HUES6 (cell line): ENCODE measurements around the gene KIF6.

Source experiments
- H3K27ac ChIP-seq: 2 replicates; pipeline ENCODE4 v1.7.0; 2013; ENCODE audit warnings: low read depth, mild to moderate bottlenecking, low read length, inconsistent platforms
- H3K27me3 ChIP-seq: 2 replicates; pipeline ENCODE4 v1.6.1; 2013; ENCODE audit warnings: low read length; ENCODE audit not compliant: control insufficient read depth, insufficient read depth
- H3K36me3 ChIP-seq: 2 replicates; pipeline ENCODE4 v1.6.1; 2013; ENCODE audit warnings: low read length; ENCODE audit not compliant: control insufficient read depth, insufficient read depth
- H3K4me1 ChIP-seq: 2 replicates; pipeline ENCODE4 v1.6.1; 2013; ENCODE audit warnings: low read length; ENCODE audit not compliant: control insufficient read depth, insufficient read depth
- H3K4me3 ChIP-seq: 2 replicates; pipeline ENCODE4 v1.5.1; 2013; ENCODE audit warnings: low read depth, low read length
- H3K9ac ChIP-seq: one replicate; pipeline ENCODE4 v1.6.1; 2013; ENCODE audit warnings: mild to moderate bottlenecking, low read length
- H3K9me3 ChIP-seq: 2 replicates; pipeline ENCODE4 v1.6.1; 2013; ENCODE audit warnings: low read depth, low read length; ENCODE audit not compliant: control insufficient read depth, insufficient read depth

The KIF6 gene

DNA sequence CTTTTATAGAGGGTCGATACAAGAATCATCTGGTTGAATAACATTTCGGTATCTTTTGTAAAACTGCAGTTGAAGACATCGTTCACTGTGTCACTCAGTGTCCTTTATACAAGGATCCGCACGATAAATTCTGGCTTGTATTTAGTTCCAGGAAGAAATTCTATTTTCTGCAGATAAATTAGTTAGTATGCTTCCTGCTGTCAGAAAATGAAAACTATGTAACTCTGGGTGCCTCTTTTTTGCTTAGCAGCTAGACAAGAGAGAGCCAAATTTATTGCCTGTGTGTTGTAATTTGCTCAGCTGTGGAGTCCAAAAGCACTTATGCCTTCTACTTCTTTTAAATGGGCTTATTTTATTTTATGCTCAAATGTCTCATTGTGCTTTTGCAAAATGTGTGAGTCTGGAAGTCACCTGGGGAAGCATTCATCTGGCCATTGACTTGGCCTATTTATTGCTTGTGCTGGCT is 346.2 kb downstream of the KIF6 start:
- Histone ChIP-seq H3K4me1 (no peaks in the 10 kb centered on the region; the same call in 1 of the 2 replicates), H3K36me3 (no peaks in the 10 kb centered on the region), H3K4me3 (no peak overlapping the region)

DNA sequence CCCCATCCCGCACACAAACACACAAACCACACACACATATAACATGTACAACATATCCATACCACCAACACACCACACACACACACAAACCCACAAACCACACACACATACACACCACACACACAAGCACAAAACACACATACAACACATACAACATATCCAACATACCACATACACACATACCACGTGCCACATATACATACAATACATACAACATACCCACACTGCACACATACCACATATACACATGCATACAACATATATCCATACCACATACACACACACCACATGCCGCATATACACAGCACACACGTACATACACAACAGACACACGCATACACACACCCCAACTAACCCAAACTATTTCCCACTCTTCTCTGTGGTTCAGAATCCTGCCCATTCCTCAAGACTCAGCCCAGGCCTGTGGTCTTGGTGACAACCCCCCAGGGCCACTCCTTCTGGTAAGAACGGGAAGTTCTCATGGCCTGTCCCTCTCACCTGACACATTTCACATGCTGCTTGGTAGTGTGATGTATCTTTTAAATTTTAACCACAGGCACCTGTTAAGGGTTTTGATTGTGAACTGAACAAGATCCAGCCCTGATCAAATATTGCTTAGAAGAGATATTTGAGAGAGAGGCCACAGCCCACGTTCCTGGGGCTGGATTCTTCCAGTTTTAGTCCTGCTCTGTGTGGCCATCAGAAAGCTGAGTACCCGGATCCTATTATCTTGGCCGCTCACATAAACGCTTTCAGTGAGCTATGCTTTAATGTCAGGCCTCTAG is 346.8 kb downstream of the KIF6 start:
- Histone ChIP-seq H3K36me3 (no peaks in the 10 kb centered on the region), H3K4me3 (no peak overlapping the region), H3K27me3 (no peaks in the 10 kb centered on the region), H3K9ac (no peak overlapping the region), H3K9me3 (no peaks in the 10 kb centered on the region), H3K4me1 (no peaks in the 10 kb centered on the region; the same call in 1 of the 2 replicates), H3K27ac (no peak overlapping the region)

More for the DNA sequence above, 346.2 kb downstream of the KIF6 start:
- Histone ChIP-seq H3K9me3 (no peaks in the 10 kb centered on the region), H3K9ac (no peak overlapping the region), H3K27me3 (no peaks in the 10 kb centered on the region), H3K27ac (no peak overlapping the region)

DNA sequence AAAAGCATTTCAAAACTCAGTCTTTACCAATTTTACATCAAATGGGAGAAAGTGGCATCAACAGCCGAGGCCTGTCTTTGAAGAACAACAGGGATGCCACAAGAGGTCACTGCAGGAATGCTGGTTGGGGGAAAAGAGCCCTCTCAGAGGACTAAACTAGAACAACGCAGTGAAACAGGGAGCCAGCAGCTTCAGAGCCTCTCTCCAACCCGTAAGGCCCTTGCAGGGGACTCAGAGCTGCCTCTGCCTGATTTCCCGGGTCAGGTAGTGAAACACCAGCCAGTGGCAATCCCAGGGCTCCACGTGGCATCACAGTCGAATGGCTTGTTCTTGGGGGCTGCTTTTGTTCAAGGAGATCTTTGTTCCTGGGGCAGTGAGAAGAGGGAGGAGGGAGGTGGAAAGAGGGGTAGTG is 347.7 kb downstream of the KIF6 start:
- Histone ChIP-seq H3K4me3 (no peak overlapping the region), H3K9me3 (no peaks in the 10 kb centered on the region), H3K27me3 (no peaks in the 10 kb centered on the region), H3K9ac (no peak overlapping the region), H3K4me1 (no peaks in the 10 kb centered on the region; the same call in 1 of the 2 replicates), H3K27ac (no peak overlapping the region), H3K36me3 (no peaks in the 10 kb centered on the region)

DNA sequence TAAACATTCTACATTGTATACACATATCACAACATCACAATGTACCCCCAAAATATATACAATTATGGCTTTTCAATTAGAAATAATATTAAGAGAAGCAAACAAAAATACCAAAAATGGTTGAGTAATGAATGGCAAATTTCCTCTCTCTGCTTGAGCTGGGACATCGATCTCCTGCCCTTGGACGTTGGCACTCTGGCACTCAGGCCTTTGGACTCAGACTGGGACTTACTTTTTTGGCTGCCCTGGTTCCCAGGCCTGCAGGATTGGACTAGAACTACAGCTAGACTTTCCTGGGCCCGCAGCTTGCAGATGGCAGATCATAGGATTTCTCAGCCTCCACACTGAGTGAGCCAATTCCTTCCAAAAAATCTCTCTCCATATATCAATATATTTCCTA is 349.8 kb downstream of the KIF6 start:
- no peak overlapping the region for H3K27ac ChIP-seq
- peaks cover 7% of the 10 kb centered on the region for H3K9me3 ChIP-seq
- H3K9ac ChIP-seq = no peak overlapping the region
- H3K4me1 ChIP-seq = no peaks in the 10 kb centered on the region; the same call in none of the 2 replicates
- H3K36me3 ChIP-seq = no peaks in the 10 kb centered on the region
- H3K27me3 ChIP-seq = no peaks in the 10 kb centered on the region
- H3K4me3 ChIP-seq = no peak overlapping the region

DNA sequence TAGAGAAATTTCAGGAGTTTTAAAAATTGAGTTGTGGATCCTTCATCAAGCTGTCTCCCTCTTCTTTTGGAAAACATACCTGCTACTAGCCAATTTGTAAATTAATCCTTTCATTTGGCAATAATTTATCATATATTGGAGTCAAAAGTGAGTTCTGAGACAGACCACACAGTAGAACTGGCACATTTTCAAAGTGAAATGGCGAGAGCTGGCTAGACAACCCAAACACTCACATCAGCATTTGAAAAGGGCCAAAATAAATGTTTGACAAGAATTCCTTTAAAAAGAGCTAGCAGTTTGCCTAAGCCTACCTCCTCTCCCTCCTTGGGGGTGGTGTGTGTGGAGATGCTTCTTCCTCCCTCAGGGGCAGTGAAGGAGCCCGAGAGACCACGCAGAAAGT is 354.8 kb downstream of the KIF6 start:
- Histone ChIP-seq H3K9me3 (peaks cover 9% of the 10 kb centered on the region), H3K4me1 (no peaks in the 10 kb centered on the region; the same call in 1 of the 2 replicates), H3K9ac (no peak overlapping the region), H3K27ac (no peak overlapping the region), H3K27me3 (no peaks in the 10 kb centered on the region), H3K4me3 (no peak overlapping the region), H3K36me3 (no peaks in the 10 kb centered on the region)

DNA sequence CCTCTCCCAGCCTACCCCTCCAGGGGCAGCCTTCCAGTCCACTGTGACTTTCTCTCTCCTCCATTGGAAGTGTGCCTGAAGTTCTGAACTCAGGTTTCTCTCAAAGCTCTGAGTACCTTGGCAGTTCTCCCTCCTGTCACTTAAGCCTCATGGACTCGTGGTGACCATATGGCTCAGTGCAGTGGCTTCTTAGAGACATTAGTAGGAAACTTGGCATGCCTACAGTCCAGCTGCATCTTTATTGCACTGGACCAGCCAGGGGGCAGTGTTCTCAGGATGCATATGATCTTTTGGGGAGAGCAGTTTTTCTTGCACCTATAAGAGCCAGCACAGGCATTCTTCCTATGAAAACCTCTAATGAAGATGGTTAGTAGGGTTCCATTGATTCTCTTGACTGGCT is 355.2 kb downstream of the KIF6 start:
- Histone ChIP-seq H3K27ac (no peak overlapping the region), H3K9ac (no peak overlapping the region), H3K4me3 (no peak overlapping the region), H3K4me1 (no peaks in the 10 kb centered on the region; the same call in 1 of the 2 replicates), H3K9me3 (peaks cover 9% of the 10 kb centered on the region), H3K27me3 (no peaks in the 10 kb centered on the region), H3K36me3 (no peaks in the 10 kb centered on the region)

- Histone ChIP-seq H3K9me3 (peaks cover 9% of the 10 kb centered on the region), H3K4me3 (no peak overlapping the region), H3K9ac (no peak overlapping the region), H3K4me1 (no peaks in the 10 kb centered on the region; the same call in 1 of the 2 replicates), H3K36me3 (no peaks in the 10 kb centered on the region), H3K27me3 (no peaks in the 10 kb centered on the region), H3K27ac (no peak overlapping the region)
These were observed 357.5 kb downstream of the KIF6 start for GRCh38 chr6:39367700-39368099.

- H3K4me3 ChIP-seq = no peak overlapping the region
- no peaks in the 10 kb centered on the region for H3K36me3 ChIP-seq
- H3K9me3 ChIP-seq = peaks cover 9% of the 10 kb centered on the region
- H3K4me1 ChIP-seq = peaks cover 4% of the 10 kb centered on the region
- H3K9ac ChIP-seq = no peak overlapping the region
- H3K27ac ChIP-seq = no peak overlapping the region
- no peaks in the 10 kb centered on the region for H3K27me3 ChIP-seq
These were observed 358.1 kb downstream of the KIF6 start for GRCh38 chr6:39366931-39367618.

DNA sequence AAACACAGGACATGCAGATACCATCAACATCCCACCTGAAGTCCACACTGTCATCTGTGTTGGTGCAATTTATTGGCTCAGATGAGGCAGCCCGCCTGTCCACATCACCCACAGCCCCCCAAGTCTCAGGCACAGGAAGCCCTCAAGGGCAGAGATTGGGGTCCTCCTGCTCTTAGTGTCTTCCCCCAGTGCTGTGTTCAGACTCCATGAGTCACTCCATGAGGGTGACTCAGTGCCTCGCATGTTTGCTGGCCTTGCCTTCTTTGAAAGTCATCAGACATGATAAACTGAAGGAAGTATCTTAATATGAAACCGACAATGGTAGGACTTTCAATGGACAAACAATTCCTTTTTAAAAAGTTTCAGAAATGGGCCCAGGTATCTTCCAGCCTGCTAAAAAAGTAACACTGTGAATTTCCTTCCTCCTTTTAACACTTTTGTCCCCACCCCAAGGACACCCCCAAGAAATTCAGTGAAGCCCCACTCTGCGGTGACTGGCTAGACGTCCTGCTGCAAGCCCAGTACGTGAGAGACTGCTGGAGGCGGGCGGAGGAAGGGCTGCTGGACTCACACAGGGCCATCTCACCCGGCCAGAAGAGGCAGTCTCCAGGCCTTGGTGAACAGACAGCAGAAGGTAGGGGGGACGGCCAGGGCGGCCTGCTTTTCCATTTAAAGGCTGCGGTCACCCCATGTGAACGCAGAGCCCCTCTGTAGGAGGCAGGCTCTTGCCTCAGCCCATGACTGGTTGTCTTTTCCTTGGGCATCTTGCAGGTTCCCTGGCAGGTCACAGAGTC is 359.7 kb downstream of the KIF6 start:
- no peaks in the 10 kb centered on the region for H3K27me3 ChIP-seq
- no peak overlapping the region for H3K9ac ChIP-seq
- no peak overlapping the region for H3K27ac ChIP-seq
- H3K4me1 ChIP-seq = peaks cover 4% of the 10 kb centered on the region
- no peaks in the 10 kb centered on the region for H3K36me3 ChIP-seq
- H3K4me3 ChIP-seq = no peak overlapping the region
- peaks cover 2% of the 10 kb centered on the region; the same call in 1 of the 2 replicates for H3K9me3 ChIP-seq

GRCh38 chr6:39363280-39363679 is 361.9 kb downstream of the KIF6 start:
- H3K9me3 ChIP-seq = no peaks in the 10 kb centered on the region
- H3K27ac ChIP-seq = no peak overlapping the region
- H3K27me3 ChIP-seq = no peaks in the 10 kb centered on the region

More at GRCh38 chr6:39363280-39363679, 361.9 kb downstream of the KIF6 start:
- Histone ChIP-seq H3K36me3 (no peaks in the 10 kb centered on the region), H3K9ac (no peak overlapping the region), H3K4me3 (no peak overlapping the region), H3K4me1 (peaks cover 4% of the 10 kb centered on the region; the same call in 1 of the 2 replicates)
